ENCODE data around the gene PPM1G.
"Not testable (repeated sequence)": the region's sequence is repeated elsewhere in the genome, so short reads cannot be mapped to it uniquely, and the experiment has no call there.

PPM1G gene

DNA sequence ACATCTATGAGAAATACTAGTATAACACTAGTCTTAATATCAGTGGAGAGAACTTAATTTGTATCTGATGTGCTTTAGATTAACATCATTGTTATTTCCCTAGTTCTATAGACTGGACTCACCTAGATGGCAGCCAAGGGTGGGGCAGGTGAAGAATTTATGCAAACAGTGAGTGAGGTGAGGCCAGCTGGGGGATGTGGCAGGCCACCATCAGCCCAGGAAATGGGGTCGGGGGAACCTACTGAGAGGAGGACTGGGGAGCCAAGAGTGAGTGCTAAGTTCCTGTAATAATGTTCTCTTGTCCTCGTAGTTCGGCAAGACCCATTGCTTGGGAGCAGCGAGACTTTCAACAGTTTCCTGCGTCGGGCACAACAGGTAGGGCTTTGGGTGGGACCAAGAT is 36.5 kb downstream of the PPM1G start:
- no peak for DNase-seq

DNA sequence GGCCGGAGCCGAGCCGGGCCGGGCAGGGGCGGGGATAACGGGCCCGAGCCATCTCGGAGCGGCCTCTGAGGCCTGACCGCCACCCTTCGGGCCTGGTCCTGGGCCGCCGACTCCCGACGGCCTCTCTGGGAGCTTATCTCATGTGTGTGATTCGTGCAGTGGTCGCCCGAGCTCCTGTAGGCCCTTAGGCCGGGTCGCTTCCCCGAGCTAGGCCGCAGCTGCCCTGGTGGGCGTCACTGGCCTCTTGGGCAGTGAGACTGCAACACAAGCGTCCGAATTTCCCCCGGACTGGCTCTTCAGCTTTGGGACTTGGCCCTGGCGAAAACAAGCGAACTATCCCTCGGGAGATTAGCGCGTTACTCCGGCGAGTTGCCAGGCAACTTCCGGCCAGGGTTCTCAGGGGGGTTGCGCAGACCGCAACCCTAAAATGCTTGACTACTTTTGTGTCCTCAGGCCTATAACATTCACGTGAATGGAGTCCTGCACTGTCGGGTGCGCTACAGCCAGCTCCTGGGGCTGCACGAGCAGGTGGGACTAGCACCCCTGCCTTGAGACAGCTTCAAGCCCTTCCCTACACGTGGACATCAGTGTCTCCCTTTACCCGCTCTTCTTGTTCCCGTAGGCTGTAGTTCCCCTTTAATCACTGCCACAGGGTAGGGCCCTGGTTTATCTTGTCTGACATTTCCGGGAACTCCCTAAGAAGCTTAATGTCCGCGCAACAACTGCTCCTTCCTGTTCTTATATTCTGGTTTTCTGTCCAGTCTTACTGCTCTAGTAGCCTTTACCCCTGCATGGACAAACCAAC is 38.4 kb downstream of the PPM1G start:
- DNase-seq, result peak; percentile 33

DNA sequence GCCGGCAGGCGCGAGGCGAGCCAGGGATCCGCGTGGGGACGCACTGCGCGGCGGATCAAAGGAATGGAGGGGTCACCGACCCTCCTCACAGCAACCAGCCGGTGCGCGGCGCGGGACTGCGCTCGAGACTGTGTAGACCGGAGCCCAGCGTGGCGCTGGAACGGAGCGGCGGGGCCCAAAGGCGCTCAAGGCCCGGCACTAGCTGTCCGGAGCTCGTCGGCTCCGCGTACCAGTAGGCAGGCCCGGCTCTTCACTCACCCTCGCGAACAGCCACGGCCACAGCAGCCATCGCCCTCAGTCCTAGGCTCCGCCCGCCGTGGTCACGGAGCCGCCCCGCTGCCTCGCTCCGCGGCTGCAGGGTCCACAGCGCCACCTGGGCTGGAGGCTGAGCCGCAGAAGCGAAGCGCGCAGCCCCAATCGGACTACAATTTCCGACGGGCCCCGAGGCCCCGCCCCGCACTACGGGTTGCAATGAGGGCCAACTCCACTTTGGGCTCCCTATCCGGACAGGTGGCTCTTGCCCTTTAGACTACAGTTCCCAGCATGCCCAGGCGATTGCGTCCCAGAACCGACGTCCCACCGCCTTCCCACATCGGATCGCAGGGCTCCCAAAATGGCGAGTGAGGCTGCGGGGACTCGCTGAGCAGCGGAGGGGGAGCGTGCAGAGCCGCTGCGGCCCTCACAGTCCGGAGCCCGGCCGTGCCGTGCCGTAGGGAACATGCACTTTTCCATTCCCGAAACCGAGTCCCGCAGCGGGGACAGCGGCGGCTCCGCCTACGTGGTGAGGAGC is 39.2 kb downstream of the PPM1G start, which contains the start of the genes EIF2B4 and SNX17:
Gene EIF2B4, minus strand, starts transcription at position 313 of the 790 bp plus-strand sequence. Its CDS starts 24 bp downstream, at position 289.
Gene SNX17, plus strand, starts transcription at position 591 of the 790 bp plus-strand sequence. Its CDS starts 128 bp downstream, at position 719.
- peak; percentile 98 for DNase-seq

DNA sequence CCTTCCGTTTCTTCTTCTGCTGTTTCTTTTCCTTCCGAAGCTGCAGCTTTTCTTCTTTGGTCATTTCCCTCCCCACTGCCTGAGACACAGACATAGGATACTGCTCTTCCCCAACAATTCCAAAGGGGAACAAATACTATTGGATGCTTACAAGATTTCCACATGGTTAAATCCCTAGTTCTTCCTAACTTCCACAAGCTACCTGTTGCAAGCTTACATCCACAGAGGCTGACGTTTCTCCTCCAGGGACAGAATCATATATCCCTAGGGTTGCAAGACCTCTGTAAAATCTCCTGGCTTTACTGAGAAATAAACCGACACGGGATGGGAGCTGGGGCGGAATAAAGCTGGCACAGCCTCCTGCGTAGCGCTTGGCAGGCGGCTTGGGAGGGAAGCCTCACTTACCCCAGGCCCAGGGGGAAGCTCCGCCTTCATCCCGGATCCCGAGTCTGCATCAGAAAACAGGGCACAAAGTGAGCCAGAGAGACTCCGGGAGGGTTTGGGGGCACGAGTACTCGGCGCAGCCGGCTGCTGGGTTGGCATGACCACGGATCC is 39.8 kb downstream of the PPM1G start:
- no peak for DNase-seq

DNA sequence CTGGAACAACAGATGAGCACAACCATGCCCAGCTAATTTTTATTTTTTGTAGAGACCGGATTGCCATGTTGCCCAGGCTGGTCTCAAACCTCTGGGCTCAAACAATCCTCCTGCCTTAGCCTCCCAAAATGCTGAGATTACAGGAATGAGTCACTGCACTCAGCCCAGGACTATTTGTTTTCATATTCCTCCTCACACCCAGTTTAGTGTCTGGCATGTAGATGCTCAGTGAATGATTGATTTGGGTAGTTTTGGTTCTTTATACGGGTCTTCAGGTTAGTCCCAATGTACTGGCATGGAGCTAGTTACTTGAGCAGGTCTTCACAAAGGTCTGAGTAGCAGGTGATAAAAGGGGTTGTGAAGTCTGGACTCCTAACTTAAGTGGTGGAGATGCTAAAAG is 45.5 kb downstream of the PPM1G start:
- DNase-seq, result no peak

DNA sequence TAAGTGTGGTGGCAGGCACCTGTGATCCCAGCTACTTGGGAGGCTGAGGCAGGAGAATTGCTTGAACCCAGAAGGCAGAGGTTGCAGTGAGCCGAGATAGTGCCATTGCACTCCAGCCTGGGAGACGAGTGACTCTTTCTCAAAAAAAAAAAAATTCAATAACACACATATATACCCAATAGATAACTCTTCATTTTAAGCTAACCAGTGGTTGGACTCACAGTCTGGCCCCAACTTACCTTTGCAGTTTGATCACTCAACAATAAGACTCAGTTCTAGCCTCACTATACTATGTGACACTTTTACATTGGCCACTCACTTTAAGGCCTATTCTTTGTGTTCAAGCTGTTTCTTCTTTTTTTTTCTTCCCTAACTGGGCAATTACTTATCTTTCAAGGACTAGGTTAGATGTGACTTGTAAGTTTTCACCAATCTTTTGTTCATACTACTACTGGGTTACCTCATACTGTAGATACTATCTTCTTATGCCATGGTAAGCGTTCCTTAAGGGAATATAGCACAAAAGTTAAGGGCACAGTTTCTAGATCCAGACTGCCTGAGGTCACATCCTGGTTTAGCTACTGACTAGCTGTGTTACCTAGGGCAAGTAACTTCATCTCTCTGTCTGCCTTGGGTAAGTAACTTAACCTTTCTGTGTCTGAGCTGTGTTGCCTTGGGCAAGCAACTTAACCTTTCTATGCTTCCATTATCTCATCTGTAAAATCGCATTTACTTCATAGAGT is 46.5 kb downstream of the PPM1G start:
- no peak for DNase-seq

DNA sequence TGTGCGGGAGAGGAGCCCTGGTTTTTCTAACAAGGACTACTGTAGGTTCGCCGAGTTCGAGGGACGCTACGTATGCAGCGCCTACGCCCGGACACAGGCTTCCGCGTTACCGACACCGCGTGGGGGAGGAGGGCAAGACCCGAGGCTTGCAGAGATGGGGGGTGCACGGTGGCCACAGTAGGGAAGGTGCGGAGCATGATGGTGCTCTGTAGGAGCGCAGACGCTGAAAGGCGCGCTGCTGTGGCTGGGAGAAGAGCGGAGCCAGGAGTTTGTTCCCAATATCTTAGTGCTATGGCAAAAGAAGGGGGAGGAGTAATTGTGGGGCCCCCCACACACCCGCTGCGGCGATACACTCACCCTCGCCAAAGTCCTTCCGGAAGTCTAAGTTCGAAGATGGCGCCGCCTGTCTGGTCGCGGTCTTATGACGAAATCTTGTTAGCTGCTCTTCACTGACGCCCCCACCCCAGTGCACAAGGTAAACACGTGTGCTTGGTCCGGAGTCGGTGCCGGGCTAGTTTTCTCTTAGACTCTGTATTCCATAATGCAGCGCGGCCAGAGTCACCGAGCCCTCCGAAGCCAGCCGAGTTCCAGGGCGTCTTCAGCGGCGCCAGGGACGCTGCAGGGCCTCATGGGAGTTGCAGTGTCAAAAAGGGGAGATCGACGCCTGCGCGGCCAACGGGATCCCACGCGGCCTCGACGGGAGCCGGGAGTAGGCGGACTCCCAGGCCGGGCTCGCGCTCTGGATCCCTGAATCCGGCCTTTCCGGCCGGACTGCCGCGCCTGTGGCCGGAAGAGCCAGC is 52.8 kb downstream of the PPM1G start, which contains the start of gene GTF3C2:
Gene GTF3C2, minus strand, starts transcription at position 383 of the 800 bp plus-strand sequence. CDS start 13,210 bp downstream, outside the sequence.
- DNase-seq, result peak; percentile 82

DNA sequence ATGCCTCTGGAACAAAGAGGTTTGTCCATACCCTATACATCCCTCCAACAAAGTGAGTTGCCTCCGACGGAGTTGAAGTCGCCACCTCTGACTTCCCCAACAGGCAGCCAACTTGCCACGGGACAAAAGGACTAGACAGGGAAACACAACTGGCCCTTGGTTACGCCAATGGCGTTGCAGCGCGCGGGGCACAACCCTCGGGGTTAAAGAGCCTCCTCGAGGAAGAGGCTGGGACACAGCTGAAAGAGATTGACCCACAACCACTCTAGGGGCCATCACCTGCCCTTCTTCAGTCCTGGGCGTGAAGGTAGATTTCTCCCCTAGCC is 53.4 kb downstream of the PPM1G start:
- no peak for DNase-seq

DNA sequence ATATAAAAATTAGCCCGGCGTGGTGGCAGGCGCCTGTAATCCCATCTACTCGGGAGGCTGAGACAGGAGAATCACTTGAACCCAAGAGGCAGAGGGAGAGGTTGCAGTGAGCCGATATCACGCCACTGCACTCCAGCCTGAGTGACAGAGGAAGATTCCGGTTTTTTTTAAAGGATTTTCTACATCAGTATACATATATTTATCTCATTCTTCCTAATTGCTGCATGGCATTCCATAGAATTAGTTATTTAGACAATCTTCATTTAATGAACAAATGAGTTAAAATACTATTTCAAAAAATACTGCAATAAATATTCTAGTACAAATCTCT is 54.8 kb downstream of the PPM1G start:
- no peak for DNase-seq

DNA sequence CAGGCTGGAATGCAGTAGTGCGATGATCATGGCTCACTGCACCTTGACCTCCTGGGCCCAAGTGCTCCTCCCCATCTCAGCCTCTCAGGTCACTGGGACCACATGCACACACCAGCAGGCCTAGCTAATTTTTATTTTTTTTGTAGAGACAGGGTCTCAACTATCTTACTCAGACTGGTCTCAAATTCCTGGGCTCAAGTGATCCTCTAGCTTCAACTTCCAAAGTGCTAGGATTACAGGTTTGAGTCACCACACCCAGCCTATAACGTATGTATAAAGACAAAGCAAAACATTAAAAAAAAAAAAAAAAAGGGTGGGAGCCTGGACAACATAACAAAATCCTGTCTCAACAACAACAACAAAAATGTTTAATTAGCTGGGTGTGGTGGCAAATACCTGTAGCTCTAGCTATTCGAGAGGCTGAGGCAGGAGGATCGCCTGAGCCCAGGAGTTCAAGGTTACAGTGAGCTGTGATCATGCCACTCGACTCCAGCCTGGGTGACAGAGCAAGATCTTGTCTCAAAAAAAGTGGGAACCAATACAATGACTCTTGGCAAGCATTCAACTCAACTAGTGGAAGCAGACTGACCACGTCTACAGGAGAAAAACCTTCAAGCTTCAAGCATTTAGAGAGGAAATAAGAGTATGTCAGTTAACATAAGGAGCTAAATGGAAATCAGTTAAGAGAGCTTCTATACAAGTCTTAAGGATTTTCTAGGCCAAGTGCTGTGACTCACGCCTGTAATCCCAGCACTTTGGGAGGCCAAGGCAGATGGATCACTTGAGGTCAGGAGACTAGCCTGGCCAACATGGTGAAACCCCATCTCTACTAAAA is 55.4 kb downstream of the PPM1G start:
- no peak for DNase-seq

DNA sequence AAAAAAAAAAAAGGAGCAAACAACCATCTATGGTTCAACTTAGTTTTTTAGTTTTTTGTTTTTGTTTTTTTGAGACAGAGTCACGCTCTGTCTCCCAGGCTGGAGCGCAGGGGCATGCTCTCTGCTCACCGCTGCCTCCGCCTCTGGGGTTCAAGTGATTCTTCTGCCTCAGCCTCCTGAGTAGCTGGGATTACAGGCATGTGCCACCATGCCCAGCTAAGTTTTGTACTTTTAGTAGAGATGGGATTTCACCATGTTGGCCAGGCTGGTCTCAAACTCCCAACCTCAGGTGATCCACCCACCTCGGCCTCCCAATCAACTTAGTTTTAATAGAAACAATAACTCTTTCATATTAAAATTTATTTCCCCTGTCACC is 56.0 kb downstream of the PPM1G start:
- not testable (repeated sequence) for DNase-seq

DNA sequence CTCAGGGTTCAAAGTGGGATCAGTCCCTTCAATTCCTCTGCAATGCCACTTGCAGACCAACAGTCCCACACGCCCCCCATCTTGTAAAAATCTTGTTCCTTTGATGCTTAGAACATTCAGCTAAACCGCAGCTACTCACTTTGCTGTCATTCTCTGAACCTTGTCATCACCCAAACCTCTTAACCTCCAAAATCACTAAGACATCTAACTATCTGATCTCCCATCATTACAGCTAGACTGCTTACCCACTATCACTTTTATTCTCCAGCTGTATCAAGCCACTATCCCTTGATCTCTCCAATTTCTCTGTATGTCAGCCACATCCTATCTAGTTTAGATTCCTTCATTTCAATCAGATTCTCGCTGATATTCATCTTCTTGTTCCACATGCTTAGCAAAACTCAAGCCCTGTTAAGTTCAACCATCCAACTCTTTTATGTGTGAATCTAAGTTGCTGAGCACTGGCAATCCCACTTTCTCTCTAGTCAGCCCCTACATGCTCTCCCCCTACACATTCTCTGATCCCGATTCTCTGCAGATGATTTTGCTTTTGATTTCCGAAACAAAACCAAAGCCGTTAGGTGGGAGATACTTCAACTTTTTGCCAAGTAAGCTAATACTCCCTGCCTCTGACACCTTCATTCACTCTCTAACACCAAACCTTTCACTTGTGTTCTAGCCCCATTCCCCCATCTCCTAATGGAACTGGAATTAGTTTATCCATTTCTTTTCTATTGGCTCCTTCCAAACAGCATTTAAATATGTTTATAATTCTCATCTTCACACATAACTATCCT is 57.4 kb downstream of the PPM1G start:
- DNase-seq, result no peak

DNA sequence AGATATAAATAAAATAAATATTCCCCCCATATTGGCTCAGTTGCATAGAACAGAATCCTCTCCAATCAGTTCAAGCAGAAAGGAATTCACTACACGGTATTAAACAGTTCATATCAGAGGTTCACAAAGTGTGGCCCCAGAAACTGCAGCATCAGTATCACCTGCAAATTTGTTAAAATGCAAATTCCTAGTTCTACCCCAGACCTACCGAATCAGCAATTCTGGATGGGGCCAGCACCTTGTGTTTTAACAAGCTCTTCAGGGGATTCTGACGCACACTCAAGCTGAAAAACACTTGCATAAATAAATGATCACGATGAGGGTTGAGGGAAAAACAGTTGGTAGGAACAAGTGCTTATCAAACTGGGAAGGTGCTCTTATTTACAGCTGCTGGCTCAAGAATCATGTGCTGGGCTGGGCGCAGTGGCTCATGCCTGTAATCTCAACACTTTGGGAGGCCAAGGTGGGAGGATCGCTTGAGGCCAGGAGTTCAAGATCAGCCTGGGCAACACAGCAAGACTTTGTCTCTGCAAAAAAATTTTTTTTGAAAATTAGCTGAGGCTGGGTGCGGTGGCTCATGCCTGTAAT is 59.2 kb downstream of the PPM1G start:
- no peak for DNase-seq

DNA sequence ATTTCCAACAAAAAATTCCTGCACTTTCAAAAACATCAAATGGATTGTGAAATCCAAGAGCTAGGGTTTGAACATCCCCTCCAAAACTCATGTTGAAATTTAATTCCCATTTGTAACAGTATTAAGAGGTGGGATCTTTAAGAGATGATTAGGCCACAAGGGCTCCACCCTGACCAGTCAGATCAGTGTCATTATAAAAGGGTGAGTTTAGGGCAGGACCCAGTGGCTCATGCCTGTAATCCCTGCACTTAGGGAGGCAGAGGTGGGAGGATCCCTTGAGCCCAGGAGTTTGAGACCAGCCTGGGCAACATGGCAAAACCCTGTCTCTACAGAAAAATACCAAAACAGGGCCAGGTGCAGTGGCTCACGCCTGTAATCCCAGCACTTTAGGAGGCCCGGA is 61.8 kb downstream of the PPM1G start:
- DNase-seq, result no peak

DNA sequence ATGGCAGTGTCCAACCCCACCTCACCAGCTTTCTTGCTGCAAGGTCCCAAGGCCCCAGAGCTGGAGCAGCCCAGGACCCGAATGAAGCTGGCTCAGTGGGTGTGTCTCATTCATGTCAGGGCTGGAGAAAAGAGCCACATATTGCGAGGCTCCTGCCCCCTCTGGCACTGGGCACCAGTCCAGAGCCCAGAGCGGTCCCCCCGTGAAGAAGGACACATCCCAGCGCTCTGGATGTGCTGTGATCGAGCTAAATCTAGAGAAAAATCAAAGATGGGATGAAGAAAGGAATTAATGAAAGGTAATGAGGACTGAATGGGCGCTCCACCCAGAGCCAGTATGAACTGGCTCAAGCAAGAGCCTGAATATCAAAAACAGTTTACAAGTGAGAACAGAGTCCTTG is 73.2 kb downstream of the PPM1G start:
- no peak for DNase-seq

DNA sequence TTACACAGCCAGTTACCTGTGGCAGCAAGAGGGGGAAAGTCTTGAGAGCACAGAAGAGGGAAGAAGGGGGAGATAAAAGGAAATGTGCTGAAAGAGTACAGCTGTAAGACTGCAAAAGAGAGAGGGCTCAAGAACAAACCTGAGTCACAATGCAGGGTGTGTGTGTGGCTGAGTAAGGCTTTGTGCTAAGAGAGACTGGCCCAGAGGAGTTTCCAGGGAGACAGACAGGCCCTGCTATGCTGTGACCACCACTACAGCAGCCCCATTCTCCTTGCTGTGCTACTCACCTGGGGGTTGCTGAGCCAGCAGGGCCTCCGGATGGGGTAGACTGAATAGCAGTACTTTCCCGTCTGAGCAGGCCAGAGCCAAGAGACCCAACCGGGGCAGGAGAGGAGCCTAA is 74.1 kb downstream of the PPM1G start:
- DNase-seq, result no peak

Data from stimulated activated CD4-positive, alpha-beta T cell treated with anti-CD3 and anti-CD28 coated beads, Interleukin-12 subunit alpha, Interleukin-12 subunit beta, amount 100 ng/mL, for 4 hours (primary cell).